Neural cell (in vitro differentiated cells): ENCODE results near the gene TBX5. TPM values are rescaled to one million over a fixed set of nuclear protein-coding genes. Genes with fewer than 3 reads are reported as not detected.
A peak's percentile ranks its signal among the peaks of the same experiment; 100 is the strongest.

ENCODE experiments used
- H2AFZ ChIP-seq: fragments of 200-600, 300-800 bp; sonication (generic), shearing (Covaris generic); 2 replicates; pipeline ENCODE4 v1.6.0; 2014; ENCODE audit warnings: low read depth, mild to moderate bottlenecking, antibody characterized with exemption, low read length, moderate library complexity
- H3F3A ChIP-seq: fragments of 200-600 bp; shearing (Covaris generic); 2 replicates; pipeline ENCODE4 v1.6.1; 2016; ENCODE audit warnings: mild to moderate bottlenecking, moderate library complexity, mixed read lengths, antibody characterized with exemption, low read length; ENCODE audit not compliant: insufficient read depth, poor library complexity, severe bottlenecking
- H3K27ac ChIP-seq: fragments of 200-600, 300-800 bp; sonication (generic), shearing (Covaris generic); 2 replicates; pipeline ENCODE4 v1.5.1; 2014; ENCODE audit warnings: mild to moderate bottlenecking, low read length, moderate library complexity
- H3K27me3 ChIP-seq: fragments of 300-800, 200-600 bp; sonication (generic), shearing (Covaris generic); 2 replicates; pipeline ENCODE4 v1.6.0; 2014; ENCODE audit warnings: mild to moderate bottlenecking, low read depth, low read length, moderate library complexity; ENCODE audit not compliant: insufficient read depth
- H3K36me3 ChIP-seq: fragments of 300-800, 200-600 bp; sonication (generic), shearing (Covaris generic); 2 replicates; pipeline ENCODE4 v1.5.1; 2014; ENCODE audit warnings: mild to moderate bottlenecking, antibody characterized with exemption, low read length, moderate library complexity; ENCODE audit not compliant: insufficient read depth
- H3K4me2 ChIP-seq: fragments of 300-800, 200-600 bp; sonication (generic), shearing (Covaris generic); 2 replicates; pipeline ENCODE4 v1.6.0; 2014; ENCODE audit warnings: mild to moderate bottlenecking, low read length
- H3K4me3 ChIP-seq: fragments of 300-800, 200-600 bp; sonication (generic), shearing (Covaris generic); 2 replicates; pipeline ENCODE4 v1.5.1; 2014; ENCODE audit warnings: mild to moderate bottlenecking, low read length, moderate library complexity
- H3K79me2 ChIP-seq: fragments of 200-600 bp; shearing (Covaris generic); replicated peaks from 2 replicates; pipeline ENCODE4 v1.6.0; 2014; ENCODE audit warnings: mild to moderate bottlenecking, low read length, moderate library complexity; ENCODE audit not compliant: insufficient read depth
- H3K9ac ChIP-seq: fragments of 300-800, 200-600 bp; sonication (generic), shearing (Covaris generic); 2 replicates; pipeline ENCODE4 v1.6.1; 2016; ENCODE audit warnings: mild to moderate bottlenecking, low read length, mixed read lengths
- H3K9me2 ChIP-seq: fragments of 200-600 bp; shearing (Covaris generic); 2 replicates; pipeline ENCODE4 v1.6.1; 2016; ENCODE audit warnings: mild to moderate bottlenecking, low read length, mixed read lengths; ENCODE audit not compliant: insufficient read depth
- H3K9me3 ChIP-seq: fragments of 200-600, 300-800 bp; sonication (generic), shearing (Covaris generic); 2 replicates; pipeline ENCODE4 v1.6.1; 2016; ENCODE audit warnings: mild to moderate bottlenecking, mixed run types, low read length, moderate library complexity, mixed read lengths
- H4K20me1 ChIP-seq: fragments of 200-600 bp; shearing (Covaris generic); 2 replicates; pipeline ENCODE4 v1.6.1; 2016; ENCODE audit warnings: mild to moderate bottlenecking, mixed run types; ENCODE audit not compliant: insufficient read depth
- CTCF ChIP-seq: fragments of 450-650 bp; IDR thresholded peaks from 2 replicates; pipeline ENCODE4 v1.5.1; 2014; ENCODE audit warnings: antibody characterized with exemption, mild to moderate bottlenecking, moderate library complexity; ENCODE audit not compliant: poor library complexity, severe bottlenecking
- EP300 ChIP-seq: fragments of 450-650 bp; conservative IDR thresholded peaks from 2 replicates; pipeline ENCODE4 v1.6.1; 2014; ENCODE audit warnings: antibody characterized with exemption, mild to moderate bottlenecking, moderate library complexity; ENCODE audit not compliant: poor library complexity, severe bottlenecking
- EZH2 ChIP-seq: fragments of 200-600, 300-800 bp; shearing (Covaris generic), sonication (generic); IDR thresholded peaks from 2 replicates; pipeline ENCODE4 v1.6.1; 2014; ENCODE audit warnings: antibody characterized with exemption, low read length, borderline replicate concordance, mild to moderate bottlenecking; ENCODE audit not compliant: insufficient read depth, poor library complexity, severe bottlenecking
- POLR2AphosphoS5 ChIP-seq: IDR thresholded peaks from 2 replicates; pipeline ENCODE4 v1.6.1; 2012
- polyA plus RNA-seq: library from polyadenylated mRNA; depleted of rRNA; stranded (reverse); fragments of >200 nt; gene quantifications from 2 replicates; pipeline ENCODE4 v1.2.3, GENCODE V29; 2014

The TBX5 gene
- polyA plus RNA-seq, 1 donor from 2014 or later = not detected

GRCh38 chr12:114407842-114408411 lies 2.0 kb upstream of the TBX5 start:
- Histone ChIP-seq H3F3A (no peaks in the 10 kb centered on the region), H3K27me3 (peaks cover 100% of the 10 kb centered on the region), H3K79me2 (no peaks in the 10 kb centered on the region), H3K9me2 (no peaks in the 10 kb centered on the region), H2AFZ (no peak overlapping the region), H4K20me1 (no peaks in the 10 kb centered on the region), H3K9ac (no peak overlapping the region), H3K4me2 (no peak overlapping the region), H3K27ac (no peak overlapping the region), H3K9me3 (peaks cover 4% of the 10 kb centered on the region), H3K4me3 (no peak overlapping the region), H3K36me3 (no peaks in the 10 kb centered on the region)
- no peak for TF ChIP-seq CTCF
- TF ChIP-seq EZH2 = peak; percentile 47

- Histone ChIP-seq H3K9ac (no peak overlapping the region), H3K9me2 (no peaks in the 10 kb centered on the region), H3K36me3 (no peaks in the 10 kb centered on the region), H3K4me2 (no peak overlapping the region), H3K4me3 (no peak overlapping the region), H3K27ac (no peak overlapping the region), H3F3A (no peaks in the 10 kb centered on the region), H4K20me1 (no peaks in the 10 kb centered on the region), H2AFZ (no peak overlapping the region), H3K9me3 (peaks cover 4% of the 10 kb centered on the region), H3K79me2 (no peaks in the 10 kb centered on the region), H3K27me3 (peaks cover 100% of the 10 kb centered on the region)
- TF ChIP-seq CTCF = no peak
Measured at GRCh38 chr12:114406984-114407841, 1.3 kb upstream of the TBX5 start.

GRCh38 chr12:114406316-114406983 lies 506 bp upstream of the TBX5 start:
- Histone ChIP-seq H3K79me2 (no peaks in the 10 kb centered on the region), H3K9me2 (no peaks in the 10 kb centered on the region), H3K9me3 (peaks cover 3% of the 10 kb centered on the region), H3K36me3 (no peaks in the 10 kb centered on the region), H3F3A (no peaks in the 10 kb centered on the region), H3K27me3 (peaks cover 100% of the 10 kb centered on the region), H3K4me3 (no peak overlapping the region), H4K20me1 (no peaks in the 10 kb centered on the region), H3K4me2 (no peak overlapping the region), H3K27ac (no peak overlapping the region), H3K9ac (no peak overlapping the region), H2AFZ (no peak overlapping the region)
- TF ChIP-seq EZH2 (peak; percentile 63), POLR2AphosphoS5 (no peak), EP300 (no peak)
